ENCODE measurements around the gene ARL5C.

Gene ARL5C

GRCh38 chr17:39165178-39165840, 652 bp downstream of the ARL5C start (continued):
- TF ChIP-seq, protein P1, sequence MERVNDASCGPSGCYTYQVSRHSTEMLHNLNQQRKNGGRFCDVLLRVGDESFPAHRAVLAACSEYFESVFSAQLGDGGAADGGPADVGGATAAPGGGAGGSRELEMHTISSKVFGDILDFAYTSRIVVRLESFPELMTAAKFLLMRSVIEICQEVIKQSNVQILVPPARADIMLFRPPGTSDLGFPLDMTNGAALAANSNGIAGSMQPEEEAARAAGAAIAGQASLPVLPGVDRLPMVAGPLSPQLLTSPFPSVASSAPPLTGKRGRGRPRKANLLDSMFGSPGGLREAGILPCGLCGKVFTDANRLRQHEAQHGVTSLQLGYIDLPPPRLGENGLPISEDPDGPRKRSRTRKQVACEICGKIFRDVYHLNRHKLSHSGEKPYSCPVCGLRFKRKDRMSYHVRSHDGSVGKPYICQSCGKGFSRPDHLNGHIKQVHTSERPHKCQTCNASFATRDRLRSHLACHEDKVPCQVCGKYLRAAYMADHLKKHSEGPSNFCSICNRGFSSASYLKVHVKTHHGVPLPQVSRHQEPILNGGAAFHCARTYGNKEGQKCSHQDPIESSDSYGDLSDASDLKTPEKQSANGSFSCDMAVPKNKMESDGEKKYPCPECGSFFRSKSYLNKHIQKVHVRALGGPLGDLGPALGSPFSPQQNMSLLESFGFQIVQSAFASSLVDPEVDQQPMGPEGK (CRISPR knock-in tag; IDR thresholded peaks at IDR 0.05; ENCODE audit: borderline replicate concordance), result no peak
- no peak for TF ChIP-seq OSR1 (CRISPR knock-in tag; IDR thresholded peaks at IDR 0.05)

DNA sequence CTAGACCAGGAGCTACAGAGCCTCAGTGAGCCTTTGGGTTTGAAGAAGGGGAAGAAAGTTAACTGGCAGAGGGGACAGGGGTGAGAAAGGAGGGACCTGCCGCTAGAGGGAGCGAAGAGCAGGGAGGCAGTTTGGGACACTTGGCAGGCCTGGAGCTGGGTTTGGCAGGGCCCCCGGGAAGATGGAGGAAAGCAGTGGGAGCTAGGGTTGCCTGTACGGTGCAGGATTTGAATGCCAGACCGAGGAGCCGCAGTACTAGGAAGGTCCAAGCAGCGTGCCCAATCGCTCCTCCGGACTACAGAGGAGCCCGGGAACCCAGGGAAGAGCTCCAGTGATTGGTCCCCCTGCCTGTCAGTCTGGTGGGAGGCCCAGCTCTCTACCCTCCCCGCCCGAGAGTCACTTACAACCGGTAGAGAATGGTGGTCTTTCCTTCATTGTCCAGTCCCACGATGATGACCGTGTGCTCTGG, 1.3 kb downstream of the ARL5C start:
- ATAC-seq, result peak; percentile 98
- TF ChIP-seq ISL1 (CRISPR knock-in tag; IDR thresholded peaks at IDR 0.05) (no peak), PPARA (CRISPR knock-in tag; IDR thresholded peaks at IDR 0.05; ENCODE audit: borderline replicate concordance) (no peak), ESRRG (CRISPR knock-in tag; IDR thresholded peaks at IDR 0.05) (no peak), ZNF70 (CRISPR knock-in tag; IDR thresholded peaks at IDR 0.05) (no peak), RARB (CRISPR knock-in tag; IDR thresholded peaks at IDR 0.05) (no peak), ZFP30 (CRISPR knock-in tag; IDR thresholded peaks at IDR 0.05) (no peak), POU6F1 (CRISPR knock-in tag; IDR thresholded peaks at IDR 0.05; ENCODE audit: borderline replicate concordance, low read depth) (no peak), OSR1 (CRISPR knock-in tag; IDR thresholded peaks at IDR 0.05) (no peak), BACH2 (CRISPR knock-in tag; IDR thresholded peaks at IDR 0.05; ENCODE audit: borderline replicate concordance) (no peak), TCF4 (CRISPR knock-in tag; IDR thresholded peaks at IDR 0.05; ENCODE audit: borderline replicate concordance) (no peak), CSRNP3 (CRISPR knock-in tag; IDR thresholded peaks at IDR 0.05) (no peak), SNAI2 (CRISPR knock-in tag; IDR thresholded peaks at IDR 0.05) (no peak), ZNF565 (CRISPR knock-in tag; conservative IDR thresholded peaks at IDR 0.05; ENCODE audit: low read depth) (no peak), ZC3H10 (CRISPR knock-in tag; IDR thresholded peaks at IDR 0.05) (no peak), CSDC2 (CRISPR knock-in tag; IDR thresholded peaks at IDR 0.05) (no peak), TOX (CRISPR knock-in tag; IDR thresholded peaks at IDR 0.05; ENCODE audit: borderline replicate concordance) (no peak), ZFP3 (CRISPR knock-in tag; IDR thresholded peaks at IDR 0.05) (no peak), ZNF8 (CRISPR knock-in tag; IDR thresholded peaks at IDR 0.05) (no peak)
- TF ChIP-seq, protein P2, sequence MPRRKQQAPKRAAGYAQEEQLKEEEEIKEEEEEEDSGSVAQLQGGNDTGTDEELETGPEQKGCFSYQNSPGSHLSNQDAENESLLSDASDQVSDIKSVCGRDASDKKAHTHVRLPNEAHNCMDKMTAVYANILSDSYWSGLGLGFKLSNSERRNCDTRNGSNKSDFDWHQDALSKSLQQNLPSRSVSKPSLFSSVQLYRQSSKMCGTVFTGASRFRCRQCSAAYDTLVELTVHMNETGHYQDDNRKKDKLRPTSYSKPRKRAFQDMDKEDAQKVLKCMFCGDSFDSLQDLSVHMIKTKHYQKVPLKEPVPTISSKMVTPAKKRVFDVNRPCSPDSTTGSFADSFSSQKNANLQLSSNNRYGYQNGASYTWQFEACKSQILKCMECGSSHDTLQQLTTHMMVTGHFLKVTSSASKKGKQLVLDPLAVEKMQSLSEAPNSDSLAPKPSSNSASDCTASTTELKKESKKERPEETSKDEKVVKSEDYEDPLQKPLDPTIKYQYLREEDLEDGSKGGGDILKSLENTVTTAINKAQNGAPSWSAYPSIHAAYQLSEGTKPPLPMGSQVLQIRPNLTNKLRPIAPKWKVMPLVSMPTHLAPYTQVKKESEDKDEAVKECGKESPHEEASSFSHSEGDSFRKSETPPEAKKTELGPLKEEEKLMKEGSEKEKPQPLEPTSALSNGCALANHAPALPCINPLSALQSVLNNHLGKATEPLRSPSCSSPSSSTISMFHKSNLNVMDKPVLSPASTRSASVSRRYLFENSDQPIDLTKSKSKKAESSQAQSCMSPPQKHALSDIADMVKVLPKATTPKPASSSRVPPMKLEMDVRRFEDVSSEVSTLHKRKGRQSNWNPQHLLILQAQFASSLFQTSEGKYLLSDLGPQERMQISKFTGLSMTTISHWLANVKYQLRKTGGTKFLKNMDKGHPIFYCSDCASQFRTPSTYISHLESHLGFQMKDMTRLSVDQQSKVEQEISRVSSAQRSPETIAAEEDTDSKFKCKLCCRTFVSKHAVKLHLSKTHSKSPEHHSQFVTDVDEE (CRISPR knock-in tag; IDR thresholded peaks at IDR 0.05), result no peak

- ATAC-seq, result no peak
- TF ChIP-seq ZNF565 (CRISPR knock-in tag; conservative IDR thresholded peaks at IDR 0.05; ENCODE audit: low read depth), result no peak
- no peak for TF ChIP-seq ZFP30 (CRISPR knock-in tag; IDR thresholded peaks at IDR 0.05)
- TF ChIP-seq, protein P1 (CRISPR knock-in tag; IDR thresholded peaks at IDR 0.05; ENCODE audit: borderline replicate concordance), result no peak
- no peak for TF ChIP-seq CSDC2 (CRISPR knock-in tag; IDR thresholded peaks at IDR 0.05)
- TF ChIP-seq BACH2 (CRISPR knock-in tag; IDR thresholded peaks at IDR 0.05; ENCODE audit: borderline replicate concordance), result no peak
- no peak for TF ChIP-seq ZC3H10 (CRISPR knock-in tag; IDR thresholded peaks at IDR 0.05)
- no peak for TF ChIP-seq ISL1 (CRISPR knock-in tag; IDR thresholded peaks at IDR 0.05)
- TF ChIP-seq OSR1 (CRISPR knock-in tag; IDR thresholded peaks at IDR 0.05), result no peak
- TF ChIP-seq ARNTL (CRISPR knock-in tag; IDR thresholded peaks at IDR 0.05; ENCODE audit: borderline replicate concordance, low read depth), result no peak
- no peak for TF ChIP-seq RARB (CRISPR knock-in tag; IDR thresholded peaks at IDR 0.05)
- TF ChIP-seq PPARA (CRISPR knock-in tag; IDR thresholded peaks at IDR 0.05; ENCODE audit: borderline replicate concordance), result no peak
- TF ChIP-seq ESRRG (CRISPR knock-in tag; IDR thresholded peaks at IDR 0.05), result no peak
- TF ChIP-seq POU6F1 (CRISPR knock-in tag; IDR thresholded peaks at IDR 0.05; ENCODE audit: borderline replicate concordance, low read depth), result no peak
- no peak for TF ChIP-seq CSRNP3 (CRISPR knock-in tag; IDR thresholded peaks at IDR 0.05)
- TF ChIP-seq SNAI2 (CRISPR knock-in tag; IDR thresholded peaks at IDR 0.05), result no peak
These were observed 4.0 kb downstream of the ARL5C start for GRCh38 chr17:39161962-39162361.
